Effector memory CD8-positive, alpha-beta T cell (primary cell): ENCODE data around the gene PLA2G10.

Experiments
- ATAC-seq: fragments of 150-1000 bp; cut with Tn5 transposase; replicated peaks from 2 replicates; pipeline ENCODE4 v1.10.0; 2021; ENCODE audit warnings: mild to moderate bottlenecking, moderate library complexity
- DNase-seq, 3 experiments: peaks; one replicate each; pipeline ENCODE4 v3.0.0; 2021
- H3K27ac Mint-ChIP-seq, 2 donors: one replicate each; pipeline ENCODE4 v1.8.0; 2022; ENCODE audit warnings: mild to moderate bottlenecking in 2 of 2, mixed read lengths in 2 of 2, moderate library complexity in 2 of 2
- H3K27me3 Mint-ChIP-seq, 2 donors: one replicate each; pipeline ENCODE4 v1.8.0; 2022; ENCODE audit warnings: mixed read lengths in 2 of 2
- H3K36me3 Mint-ChIP-seq: one replicate; pipeline ENCODE4 v1.8.0; 2022; ENCODE audit warnings: mild to moderate bottlenecking, moderate library complexity, mixed read lengths; ENCODE audit not compliant: insufficient read depth
- H3K4me1 Mint-ChIP-seq, 2 donors: one replicate each; pipeline ENCODE4 v1.8.0; 2022; ENCODE audit warnings: low read depth in 2 of 2, mixed read lengths in 2 of 2
- H3K4me3 Mint-ChIP-seq, 2 donors: one replicate each; pipeline ENCODE4 v1.8.0; 2022; ENCODE audit warnings: mild to moderate bottlenecking in 2 of 2, mixed read lengths in 2 of 2, moderate library complexity in 2 of 2
- H3K9me3 Mint-ChIP-seq, 2 donors: one replicate each; pipeline ENCODE4 v1.8.0; 2022; ENCODE audit warnings: mixed read lengths in 2 of 2

Gene PLA2G10

GRCh38 chr16:14678748-14679497 lies 15.2 kb downstream of the PLA2G10 start:
- peaks cover 20 to 33% of the 10 kb centered on the region in 2 donors for H3K27me3 Mint-ChIP-seq
- peaks cover 0 to 3% of the 10 kb centered on the region in 2 donors for H3K9me3 Mint-ChIP-seq
- DNase-seq (no peak), ATAC-seq (no peak)
- no peak overlapping the region for H3K4me3 Mint-ChIP-seq
- H3K27ac Mint-ChIP-seq = no peak overlapping the region
- peaks cover 0 to 2% of the 10 kb centered on the region in 2 donors for H3K4me1 Mint-ChIP-seq
- peaks cover 6% of the 10 kb centered on the region for H3K36me3 Mint-ChIP-seq

- Mint-ChIP-seq H3K4me1 (peaks cover 0 to 7% of the 10 kb centered on the region in 2 donors), H3K36me3 (peaks cover 6% of the 10 kb centered on the region), H3K27ac (no peak overlapping the region), H3K27me3 (peaks cover 20 to 33% of the 10 kb centered on the region in 2 donors), H3K4me3 (no peak overlapping the region), H3K9me3 (peaks cover 0 to 3% of the 10 kb centered on the region in 2 donors)
- DNase-seq = no peak
- no peak for ATAC-seq
These were observed 16.5 kb downstream of the PLA2G10 start for GRCh38 chr16:14677627-14678026.

GRCh38 chr16:14676633-14677032 lies 17.5 kb downstream of the PLA2G10 start:
- Mint-ChIP-seq H3K27me3 (peaks cover 20 to 33% of the 10 kb centered on the region in 2 donors), H3K36me3 (peaks cover 6% of the 10 kb centered on the region), H3K27ac (no peak overlapping the region), H3K4me1 (peaks cover 3 to 10% of the 10 kb centered on the region in 2 donors), H3K9me3 (peaks cover 0 to 3% of the 10 kb centered on the region in 2 donors), H3K4me3 (no peak overlapping the region)
- no peak for ATAC-seq
- no peak for DNase-seq

- Mint-ChIP-seq H3K36me3 (peaks cover 22% of the 10 kb centered on the region), H3K4me1 (peaks cover 3 to 10% of the 10 kb centered on the region in 2 donors), H3K27me3 (peaks cover 2 to 5% of the 10 kb centered on the region in 2 donors), H3K27ac (peak overlapping the region; percentile 11 to 14), H3K9me3 (no peaks in the 10 kb centered on the region), H3K4me3 (no peak overlapping the region)
- no peak for ATAC-seq
- no peak for DNase-seq
These were observed 21.6 kb downstream of the PLA2G10 start for GRCh38 chr16:14672403-14672971.

GRCh38 chr16:14669776-14670175 lies 24.3 kb downstream of the PLA2G10 start:
- H3K4me1 Mint-ChIP-seq = peaks cover 3 to 10% of the 10 kb centered on the region in 2 donors
- H3K27me3 Mint-ChIP-seq = no peaks in the 10 kb centered on the region
- H3K4me3 Mint-ChIP-seq = no peak overlapping the region
- ATAC-seq (no peak), DNase-seq (no peak)
- no peaks in the 10 kb centered on the region for H3K9me3 Mint-ChIP-seq
- H3K27ac Mint-ChIP-seq = peak overlapping the region in 1 of 2 donors; percentile 46
- H3K36me3 Mint-ChIP-seq = peaks cover 45% of the 10 kb centered on the region

- peaks cover 3 to 7% of the 10 kb centered on the region in 2 donors for H3K4me1 Mint-ChIP-seq
- peaks cover 54% of the 10 kb centered on the region for H3K36me3 Mint-ChIP-seq
- DNase-seq = no peak
- ATAC-seq = no peak
- no peak overlapping the region for H3K27ac Mint-ChIP-seq
- no peak overlapping the region for H3K4me3 Mint-ChIP-seq
- no peaks in the 10 kb centered on the region for H3K9me3 Mint-ChIP-seq
- no peaks in the 10 kb centered on the region for H3K27me3 Mint-ChIP-seq
These were observed 25.4 kb downstream of the PLA2G10 start for GRCh38 chr16:14668556-14669223.

GRCh38 chr16:14667347-14668266 lies 26.5 kb downstream of the PLA2G10 start:
- DNase-seq (no peak), ATAC-seq (no peak)
- Mint-ChIP-seq H3K4me3 (no peak overlapping the region), H3K27ac (peak overlapping the region in 1 of 2 donors; percentile 46), H3K36me3 (peaks cover 64% of the 10 kb centered on the region), H3K27me3 (no peaks in the 10 kb centered on the region), H3K9me3 (no peaks in the 10 kb centered on the region), H3K4me1 (peaks cover 3% of the 10 kb centered on the region in 2 donors)

GRCh38 chr16:14658063-14658462 lies 36.0 kb downstream of the PLA2G10 start:
- ATAC-seq (no peak), DNase-seq (no peak)
- Mint-ChIP-seq H3K27me3 (no peaks in the 10 kb centered on the region), H3K36me3 (peaks cover 82% of the 10 kb centered on the region), H3K4me3 (no peak overlapping the region), H3K9me3 (no peaks in the 10 kb centered on the region), H3K27ac (peak overlapping the region in 1 of 2 donors; percentile 70), H3K4me1 (no peaks in the 10 kb centered on the region)

- peaks cover 86% of the 10 kb centered on the region for H3K36me3 Mint-ChIP-seq
These were observed 41.4 kb downstream of the PLA2G10 start for GRCh38 chr16:14652726-14653125.

GRCh38 chr16:14650629-14651028 lies 43.5 kb downstream of the PLA2G10 start:
- Mint-ChIP-seq H3K36me3 (peaks cover 92% of the 10 kb centered on the region), H3K27me3 (no peaks in the 10 kb centered on the region), H3K4me1 (no peaks in the 10 kb centered on the region), H3K4me3 (no peak overlapping the region), H3K27ac (peak overlapping the region in 1 of 2 donors; percentile 31), H3K9me3 (no peaks in the 10 kb centered on the region)
- ATAC-seq (no peak), DNase-seq (no peak)

More at GRCh38 chr16:14652726-14653125, 41.4 kb downstream of the PLA2G10 start:
- Mint-ChIP-seq H3K4me3 (no peak overlapping the region), H3K9me3 (no peaks in the 10 kb centered on the region), H3K4me1 (no peaks in the 10 kb centered on the region), H3K27ac (no peak overlapping the region), H3K27me3 (no peaks in the 10 kb centered on the region)
- DNase-seq (no peak), ATAC-seq (no peak)

- H3K4me3 Mint-ChIP-seq = no peak overlapping the region
- DNase-seq = no peak
- no peaks in the 10 kb centered on the region for H3K9me3 Mint-ChIP-seq
- peaks cover 92% of the 10 kb centered on the region for H3K36me3 Mint-ChIP-seq
- H3K4me1 Mint-ChIP-seq = no peaks in the 10 kb centered on the region
- H3K27me3 Mint-ChIP-seq = no peaks in the 10 kb centered on the region
- no peak for ATAC-seq
- H3K27ac Mint-ChIP-seq = peak overlapping the region in 1 of 2 donors; percentile 31
These were observed 44.3 kb downstream of the PLA2G10 start for GRCh38 chr16:14649816-14650215.

GRCh38 chr16:14641926-14642325 lies 52.2 kb downstream of the PLA2G10 start:
- H3K4me3 Mint-ChIP-seq = no peak overlapping the region
- ATAC-seq (no peak), DNase-seq (no peak)
- H3K36me3 Mint-ChIP-seq = peaks cover 73% of the 10 kb centered on the region
- H3K27me3 Mint-ChIP-seq = no peaks in the 10 kb centered on the region
- H3K9me3 Mint-ChIP-seq = no peaks in the 10 kb centered on the region
- peak overlapping the region; percentile 44 to 54 for H3K27ac Mint-ChIP-seq
- H3K4me1 Mint-ChIP-seq = peaks cover 9 to 32% of the 10 kb centered on the region in 2 donors

- DNase-seq (no peak), ATAC-seq (no peak)
- Mint-ChIP-seq H3K4me1 (peaks cover 13 to 39% of the 10 kb centered on the region in 2 donors), H3K27me3 (no peaks in the 10 kb centered on the region), H3K27ac (no peak overlapping the region), H3K36me3 (peaks cover 66% of the 10 kb centered on the region), H3K9me3 (no peaks in the 10 kb centered on the region), H3K4me3 (no peak overlapping the region)
These were observed 52.9 kb downstream of the PLA2G10 start for GRCh38 chr16:14641206-14641605.
